NCI-H524 (cell line): ENCODE data around the gene B4GALT7.
"Not testable (repeated sequence)": the region's sequence is repeated elsewhere in the genome, so short reads cannot be mapped to it uniquely, and the experiment has no call there.

ENCODE experiments used
- DNase-seq, 2 experiments: peaks; one replicate each; lab custom pipeline; 2025; lab: John Stamatoyannopoulos, UW

Gene B4GALT7

DNA sequence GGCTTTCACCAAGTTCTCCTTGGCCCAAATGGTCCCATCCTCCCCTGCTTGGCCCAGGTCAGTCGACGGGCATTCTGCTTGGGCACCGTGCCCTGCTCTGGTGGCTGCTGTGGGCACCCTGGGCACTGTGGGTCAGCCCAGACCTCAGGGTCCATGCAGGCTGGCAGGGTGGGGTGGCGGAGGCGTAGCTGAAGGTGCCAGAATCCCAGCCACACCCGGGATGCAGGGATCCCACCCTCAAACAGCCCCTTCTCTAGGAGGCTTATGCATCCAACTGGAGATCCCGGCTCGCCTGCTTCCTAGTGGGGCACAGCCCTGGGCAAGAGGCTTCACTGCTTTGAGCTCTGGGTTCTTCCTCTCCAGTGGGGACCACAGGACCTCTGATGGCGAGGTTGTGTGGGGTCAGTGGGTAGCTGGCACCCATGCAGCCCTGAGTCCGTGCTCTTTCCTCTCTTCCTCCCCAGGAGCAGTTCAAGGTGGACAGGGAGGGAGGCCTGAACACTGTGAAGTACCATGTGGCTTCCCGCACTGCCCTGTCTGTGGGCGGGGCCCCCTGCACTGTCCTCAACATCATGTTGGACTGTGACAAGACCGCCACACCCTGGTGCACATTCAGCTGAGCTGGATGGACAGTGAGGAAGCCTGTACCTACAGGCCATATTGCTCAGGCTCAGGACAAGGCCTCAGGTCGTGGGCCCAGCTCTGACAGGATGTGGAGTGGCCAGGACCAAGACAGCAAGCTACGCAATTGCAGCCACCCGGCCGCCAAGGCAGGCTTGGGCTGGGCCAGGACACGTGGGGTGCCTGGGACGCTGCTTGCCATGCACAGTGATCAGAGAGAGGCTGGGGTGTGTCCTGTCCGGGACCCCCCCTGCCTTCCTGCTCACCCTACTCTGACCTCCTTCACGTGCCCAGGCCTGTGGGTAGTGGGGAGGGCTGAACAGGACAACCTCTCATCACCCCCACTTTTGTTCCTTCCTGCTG lies 9.4 kb downstream of the B4GALT7 start:
- DNase-seq: no peak

DNA sequence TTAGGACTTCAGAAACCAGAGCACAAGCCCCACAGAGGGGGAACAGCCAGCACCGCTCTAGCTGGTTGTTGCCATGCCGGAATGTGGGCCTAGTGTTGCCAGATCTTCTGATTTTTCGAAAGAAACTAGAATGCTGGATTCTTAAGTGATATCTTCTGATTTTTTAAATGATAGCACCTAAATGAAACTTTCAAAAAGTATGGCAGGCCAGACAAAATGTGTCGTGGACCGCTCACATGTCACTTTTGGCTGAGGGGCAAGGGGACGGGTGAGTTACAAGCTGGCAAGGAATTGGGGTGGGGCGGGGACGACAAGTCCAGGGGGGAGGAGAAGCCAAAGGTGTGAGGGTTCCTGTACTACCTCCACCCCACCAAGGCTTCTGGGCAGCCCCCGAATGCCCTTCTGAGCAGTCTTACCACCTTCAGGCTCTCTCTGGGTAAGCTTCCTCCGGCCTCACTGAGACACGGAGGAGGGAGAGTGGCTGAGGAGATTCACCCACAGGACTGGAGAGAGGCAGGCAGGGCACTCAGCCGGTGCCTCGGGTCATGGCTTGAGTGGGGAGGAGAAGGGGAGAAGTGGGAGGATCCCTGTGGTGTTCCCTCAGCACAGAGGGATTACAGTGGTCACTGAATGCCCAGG lies 10.3 kb downstream of the B4GALT7 start:
- no peak for DNase-seq

DNA sequence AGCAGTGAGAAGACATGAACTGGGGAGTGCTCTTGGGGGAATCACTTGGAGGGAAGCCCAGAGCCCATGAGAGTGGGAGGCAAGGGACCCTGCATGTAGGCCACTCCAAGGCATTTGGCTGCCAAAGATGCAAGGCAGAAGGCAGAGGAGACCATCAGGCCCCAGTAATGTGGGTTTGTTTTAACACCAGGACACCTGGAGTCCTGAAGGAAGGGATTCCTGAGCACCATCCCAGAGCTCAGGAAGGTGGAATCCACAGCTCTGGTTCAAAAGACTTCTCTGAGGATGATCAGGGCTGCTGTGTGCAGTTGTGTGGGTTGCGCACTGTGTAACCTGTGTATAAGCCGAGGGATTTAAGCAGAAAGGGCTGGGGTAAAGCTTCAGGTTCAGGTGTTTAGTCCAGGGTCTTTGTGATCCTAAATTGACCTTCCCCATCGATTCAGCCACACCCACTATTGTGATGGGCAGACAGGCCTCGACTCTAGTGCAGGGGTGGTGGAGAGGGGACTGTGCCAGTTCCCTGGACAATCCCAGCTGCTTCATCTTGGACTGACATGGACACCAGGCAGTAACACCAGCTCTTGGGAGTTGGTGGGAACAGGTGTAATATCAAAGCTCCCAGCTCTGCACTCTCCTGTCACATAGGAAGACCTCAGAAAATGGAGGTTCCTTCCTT lies 11.0 kb downstream of the B4GALT7 start:
- DNase-seq: no peak

DNA sequence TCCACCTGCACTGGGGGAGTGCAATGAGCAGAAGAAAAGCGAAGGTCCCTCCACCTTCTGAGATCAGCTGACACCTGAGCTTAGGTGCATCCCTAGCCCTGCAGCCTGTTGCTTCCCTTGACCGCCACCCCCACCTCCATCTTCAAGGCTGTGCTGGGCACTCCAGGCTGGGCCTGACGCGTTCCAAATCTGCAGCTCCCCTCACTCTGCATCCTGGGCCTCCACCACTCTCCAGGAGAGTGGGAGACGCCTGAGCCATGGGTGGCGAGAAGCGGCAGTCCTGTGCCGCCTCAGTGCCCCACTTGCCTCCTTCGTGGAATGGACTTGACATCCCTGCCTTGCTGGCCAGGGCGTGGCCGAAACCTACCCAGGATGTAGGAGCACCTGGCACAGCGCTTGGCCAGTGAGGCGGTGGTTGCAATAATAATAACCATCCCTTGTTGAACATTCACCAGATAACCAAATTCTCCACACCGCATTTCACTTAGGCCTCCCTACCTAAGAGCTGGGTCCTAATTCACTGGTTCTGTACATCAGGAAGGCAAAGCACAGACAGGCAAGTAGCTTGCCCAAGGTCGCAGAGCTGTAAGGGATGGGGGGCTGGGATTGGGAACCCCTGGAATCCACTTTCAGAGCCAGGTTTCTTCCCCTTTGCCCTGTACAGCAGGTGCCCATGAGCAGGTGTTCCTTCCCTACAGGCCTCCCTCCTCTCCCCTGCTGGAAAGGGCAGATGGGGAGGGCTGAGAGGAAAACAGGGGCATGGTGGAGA lies 11.7 kb downstream of the B4GALT7 start:
- no peak for DNase-seq

DNA sequence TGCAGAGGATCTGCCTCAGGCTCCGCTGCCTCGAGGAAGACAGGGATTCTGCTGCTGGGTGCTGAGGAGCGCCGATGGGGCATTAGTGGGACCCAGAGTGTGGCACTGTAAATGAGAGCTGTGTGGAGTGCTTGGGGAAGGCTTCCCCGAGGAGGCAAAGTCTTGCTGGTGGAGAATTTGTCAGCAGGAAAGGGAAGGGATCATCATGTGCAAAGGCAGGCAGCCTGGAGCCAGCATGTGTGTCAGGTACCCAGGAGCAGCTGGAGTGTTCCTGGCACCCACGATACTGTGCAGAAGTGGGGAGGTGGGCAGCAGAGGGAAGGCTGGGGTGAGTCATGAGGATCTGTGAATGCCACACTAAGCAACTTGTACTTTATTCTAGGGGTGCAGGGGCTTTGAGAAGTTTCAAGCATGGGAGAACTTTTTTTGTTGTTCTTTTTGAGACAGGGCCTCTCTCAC lies 12.3 kb downstream of the B4GALT7 start:
- DNase-seq: no peak

DNA sequence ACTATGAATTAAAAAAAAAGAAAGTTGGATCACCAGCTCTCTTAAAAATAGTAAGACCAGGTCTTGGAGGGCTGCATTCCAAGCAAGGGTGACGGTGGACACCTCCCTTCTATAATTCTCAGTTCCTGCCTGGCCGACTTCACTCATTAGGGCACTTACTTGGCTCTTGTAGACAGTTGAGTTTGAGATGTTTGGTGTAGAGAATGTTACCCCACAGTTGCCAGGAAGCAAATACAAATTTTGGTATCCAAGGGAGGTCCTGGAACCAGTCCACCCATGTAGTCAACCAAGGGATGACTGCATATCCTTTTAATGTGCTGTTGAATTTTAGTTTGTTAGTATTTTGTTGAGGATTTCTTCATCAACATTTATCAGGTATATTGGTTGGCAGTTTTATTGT lies 20.6 kb downstream of the B4GALT7 start:
- no peak for DNase-seq

DNA sequence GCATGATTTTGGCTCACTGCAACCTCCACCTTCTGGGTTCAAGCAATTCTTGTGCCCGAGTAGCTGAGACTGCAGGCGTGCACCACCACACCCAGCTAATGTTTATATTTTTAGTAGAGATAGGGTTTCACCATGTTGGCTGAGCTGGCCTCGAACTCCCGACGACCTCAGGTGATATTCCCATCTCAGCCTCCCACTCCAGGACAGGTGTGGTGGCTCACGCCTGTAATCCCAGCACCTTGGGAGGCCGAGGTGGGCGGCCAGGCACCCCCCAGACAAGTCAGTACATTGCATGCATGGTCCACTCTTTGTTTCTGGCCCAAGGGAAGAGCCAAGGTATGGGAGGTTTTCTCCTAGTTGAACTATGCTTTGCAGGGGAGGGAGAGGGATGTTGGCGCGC lies 24.2 kb downstream of the B4GALT7 start:
- DNase-seq: not testable (repeated sequence)

DNA sequence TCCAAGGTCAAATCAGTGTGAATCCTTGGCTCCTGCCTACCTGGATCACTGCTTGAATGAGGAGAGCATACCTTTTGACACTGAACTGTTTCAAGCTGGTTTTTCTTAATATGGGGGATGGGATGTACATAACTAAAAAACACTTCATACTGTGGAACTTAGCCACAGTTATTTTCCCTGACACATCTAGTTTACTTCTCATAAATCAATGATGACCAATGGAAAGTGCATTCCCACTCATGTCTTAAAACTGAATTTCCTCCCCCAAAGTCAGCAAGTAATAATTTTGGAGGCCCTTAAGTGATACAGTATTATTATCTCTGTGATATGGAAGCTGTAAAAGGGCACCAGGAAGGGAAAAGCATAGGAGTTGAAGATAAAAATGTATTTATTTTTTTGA lies 30.3 kb downstream of the B4GALT7 start:
- DNase-seq: not testable (repeated sequence)

DNA sequence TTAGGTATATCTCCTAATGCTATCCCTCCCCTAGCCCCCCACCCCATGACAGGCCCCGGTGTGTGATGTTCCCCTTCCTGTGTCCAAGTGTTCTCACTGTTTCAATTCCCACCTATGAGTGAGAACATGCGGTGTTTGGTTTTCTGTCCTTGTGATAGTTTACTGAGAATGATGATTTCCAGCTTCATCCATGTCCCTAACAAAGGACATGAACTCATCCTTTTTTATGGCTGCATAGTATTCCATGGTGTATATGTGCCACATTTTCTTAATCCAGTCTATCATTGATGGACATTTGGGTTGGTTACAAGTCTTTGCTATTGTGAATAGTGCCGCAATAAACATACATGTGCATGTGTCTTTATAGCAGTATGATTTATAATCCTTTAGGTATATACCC lies 35.0 kb downstream of the B4GALT7 start:
- DNase-seq: not testable (repeated sequence)

DNA sequence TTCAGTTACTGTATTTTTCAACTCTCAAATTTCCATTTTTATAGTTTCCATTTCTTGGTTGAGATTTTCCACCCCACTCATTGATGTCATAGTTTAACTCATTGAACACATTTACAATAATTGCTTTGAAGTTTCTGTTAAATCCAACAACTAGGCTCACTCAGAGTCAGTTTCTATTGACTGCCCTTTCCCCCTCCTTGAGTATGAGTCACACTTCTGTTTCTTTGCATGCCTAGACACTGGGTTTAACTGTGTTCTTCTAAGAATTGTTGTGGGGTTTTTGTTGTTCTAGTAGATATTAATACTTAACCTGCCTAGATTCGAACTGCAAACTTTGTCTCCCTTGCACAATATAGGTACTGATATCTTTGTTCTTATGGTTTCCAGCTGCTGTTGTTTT lies 45.5 kb downstream of the B4GALT7 start:
- not testable (repeated sequence) for DNase-seq

DNA sequence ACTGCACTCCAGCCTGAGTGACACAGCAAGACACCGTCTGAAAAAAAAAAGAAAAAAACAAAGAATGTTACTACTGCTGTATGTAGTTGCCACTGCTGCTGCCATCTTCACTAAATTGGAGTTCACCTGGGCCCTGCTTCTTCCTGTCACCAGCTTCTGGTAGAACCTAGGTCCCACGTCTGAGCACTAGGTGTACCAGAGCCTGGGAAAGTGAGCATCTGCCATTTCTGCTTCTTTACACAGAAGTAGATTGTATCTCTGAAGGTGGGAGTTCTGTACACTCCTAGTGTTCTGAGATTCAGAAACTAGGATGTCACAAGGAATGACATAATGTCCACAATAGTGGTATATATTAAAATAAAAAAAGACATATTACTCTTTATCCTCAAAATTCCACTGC lies 51.3 kb downstream of the B4GALT7 start:
- not testable (repeated sequence) for DNase-seq

DNA sequence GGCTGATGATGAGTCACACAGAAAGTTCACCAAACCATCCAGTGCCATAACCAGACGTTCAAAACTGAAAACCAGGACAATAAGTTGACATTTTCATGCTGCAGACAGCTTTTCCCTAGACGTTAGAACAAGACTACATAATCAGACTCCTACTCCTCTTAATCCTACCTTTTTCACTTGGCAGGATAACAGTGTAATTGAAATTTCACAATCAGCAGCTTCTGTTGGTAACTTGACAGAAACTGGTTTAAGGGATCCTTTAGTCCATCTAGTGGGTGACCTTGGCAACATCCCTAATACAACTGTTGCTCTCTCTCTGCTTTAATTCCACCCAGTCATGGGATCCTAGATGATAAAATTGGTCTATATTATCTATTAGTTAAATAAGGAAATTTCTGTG lies 57.9 kb downstream of the B4GALT7 start:
- DNase-seq: not testable (repeated sequence)

DNA sequence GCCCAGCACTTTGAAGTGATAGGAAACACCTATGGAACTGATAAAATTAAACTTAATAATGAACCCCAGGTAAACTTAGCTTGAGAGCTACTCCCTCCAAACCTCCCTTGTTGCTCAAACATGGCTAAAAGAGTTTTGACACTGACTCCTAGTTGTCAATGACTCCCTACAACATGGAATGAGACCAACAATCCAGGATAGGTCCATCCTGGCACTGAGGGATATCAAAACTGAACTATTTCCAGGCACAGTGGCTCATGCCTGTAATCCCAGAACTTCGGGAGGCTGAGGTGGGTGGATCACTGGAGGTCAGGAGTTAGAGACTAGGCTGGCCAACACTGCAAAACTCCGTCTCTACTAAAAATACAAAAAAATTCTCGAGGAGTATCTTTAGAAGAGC lies 58.6 kb downstream of the B4GALT7 start:
- not testable (repeated sequence) for DNase-seq
